Activated CD8-positive, alpha-beta memory T cell treated with anti-CD3 and anti-CD28 coated beads, Interleukin-2, amount 50 U/mL, for 48 hours (primary cell): ENCODE measurements around the gene PABPN1.

Experiments
- DNase-seq: peaks from one replicate; pipeline ENCODE4 v3.0.0-alpha.2; 2020

The PABPN1 gene

DNA sequence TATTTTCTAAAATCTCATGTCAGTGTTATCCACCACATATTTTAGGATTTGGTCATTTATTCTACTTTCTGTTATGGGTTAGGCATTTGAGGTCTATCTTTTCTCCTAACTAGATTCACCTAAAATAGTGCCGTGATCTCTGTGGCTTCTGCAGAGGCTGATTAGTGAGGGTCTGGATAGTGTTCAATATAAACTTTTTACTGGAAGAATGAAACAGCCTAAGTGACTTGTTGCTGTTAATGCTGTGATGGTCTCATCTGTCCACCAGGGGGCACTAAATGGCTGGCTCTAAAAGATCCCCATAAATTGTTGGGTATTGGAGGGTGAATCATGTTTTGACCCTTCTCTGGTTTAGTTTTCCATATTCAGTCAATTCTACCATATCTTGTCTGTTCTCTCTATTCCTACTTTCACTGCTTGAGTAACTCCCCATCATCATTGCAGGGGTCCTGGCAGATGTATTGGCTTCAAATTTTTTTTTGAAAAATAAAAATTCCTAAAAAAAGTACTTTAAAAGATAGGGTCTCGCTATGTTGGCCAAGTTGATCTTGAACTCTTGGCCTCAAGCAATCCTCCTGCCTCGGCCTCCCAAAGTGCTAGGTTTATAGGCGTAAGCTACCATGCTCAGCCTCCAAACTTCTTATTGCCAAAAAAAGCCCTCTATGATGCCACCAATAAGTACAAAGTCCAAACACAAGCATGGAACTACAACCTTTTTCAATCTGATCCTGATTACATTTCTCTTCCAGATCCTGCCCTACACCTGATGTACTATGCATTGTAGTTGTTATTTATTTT, 6.9 kb downstream of the PABPN1 start:
- peak; percentile 69 for DNase-seq

DNA sequence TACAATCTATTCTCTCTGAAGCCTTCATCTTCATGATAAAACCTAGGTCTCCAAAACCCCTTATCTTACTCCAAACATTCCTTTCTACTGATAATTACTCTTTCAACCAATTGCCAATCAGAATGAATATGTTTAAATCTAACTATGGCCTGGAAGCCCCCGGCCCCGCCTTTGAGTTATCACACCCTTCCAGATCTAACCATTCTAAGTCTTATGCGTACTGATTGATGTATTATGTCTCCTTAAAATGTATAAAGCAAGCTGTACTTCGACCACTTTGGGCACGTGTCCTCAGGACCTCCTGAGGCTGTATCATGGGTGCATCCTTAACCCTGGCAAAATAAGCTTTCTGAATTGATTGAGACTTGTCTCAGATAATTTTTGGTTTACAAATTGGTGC, 14.4 kb downstream of the PABPN1 start:
- DNase-seq, result no peak

DNA sequence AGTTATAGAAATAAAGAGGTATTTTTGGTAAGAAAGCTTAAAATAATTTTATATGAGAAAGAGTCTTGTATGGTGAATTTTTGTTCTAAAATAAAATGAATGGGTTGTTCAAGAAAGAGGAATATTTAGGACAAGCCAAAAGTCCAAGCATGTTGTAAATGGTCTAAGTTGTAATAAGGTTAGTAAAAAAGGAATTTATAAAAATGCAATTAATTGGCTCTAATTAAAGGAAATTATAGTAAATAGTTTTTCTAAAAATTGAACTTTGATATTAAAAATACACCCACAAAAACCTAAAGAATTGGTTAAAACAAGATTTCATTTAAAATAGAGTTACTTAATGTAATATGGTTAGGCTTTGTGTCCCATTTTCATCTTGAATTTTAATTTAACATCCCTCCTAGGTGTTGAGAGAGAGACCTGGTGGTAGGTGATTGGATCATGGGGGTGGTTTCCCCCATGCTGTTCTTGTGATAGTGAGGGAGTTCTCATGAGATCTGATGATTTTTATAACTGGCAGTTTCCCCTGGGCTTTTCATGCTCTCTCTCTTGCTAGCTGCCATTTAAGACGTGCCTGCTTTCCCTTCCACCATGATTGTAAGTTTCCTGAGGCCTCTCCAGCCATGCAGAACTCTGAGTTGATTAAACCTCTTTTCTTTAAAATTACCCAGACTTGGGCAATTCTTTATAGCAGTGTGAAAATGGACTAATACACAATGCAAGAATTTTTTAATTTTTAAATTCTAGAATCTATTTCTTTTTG, 18.4 kb downstream of the PABPN1 start:
- DNase-seq, result no peak

DNA sequence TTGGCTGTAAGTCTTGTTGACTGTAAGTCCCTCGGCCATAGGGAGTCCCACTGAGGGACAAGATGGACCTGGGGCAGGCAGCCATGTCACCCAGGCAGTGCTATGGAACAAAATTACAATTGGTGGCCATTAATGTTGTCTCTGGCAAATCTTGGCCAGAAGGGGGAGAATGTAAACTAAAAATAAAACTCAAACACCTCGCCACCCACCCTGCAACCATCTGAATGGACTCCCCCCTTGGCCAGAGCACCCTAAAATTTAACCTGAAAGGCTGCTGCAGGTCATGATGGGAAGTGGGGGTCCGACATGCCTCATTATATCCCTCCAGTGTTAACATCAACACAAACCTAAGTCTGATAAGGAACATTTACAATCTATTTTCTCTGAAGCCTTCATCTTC, 23.2 kb downstream of the PABPN1 start:
- no peak for DNase-seq

DNA sequence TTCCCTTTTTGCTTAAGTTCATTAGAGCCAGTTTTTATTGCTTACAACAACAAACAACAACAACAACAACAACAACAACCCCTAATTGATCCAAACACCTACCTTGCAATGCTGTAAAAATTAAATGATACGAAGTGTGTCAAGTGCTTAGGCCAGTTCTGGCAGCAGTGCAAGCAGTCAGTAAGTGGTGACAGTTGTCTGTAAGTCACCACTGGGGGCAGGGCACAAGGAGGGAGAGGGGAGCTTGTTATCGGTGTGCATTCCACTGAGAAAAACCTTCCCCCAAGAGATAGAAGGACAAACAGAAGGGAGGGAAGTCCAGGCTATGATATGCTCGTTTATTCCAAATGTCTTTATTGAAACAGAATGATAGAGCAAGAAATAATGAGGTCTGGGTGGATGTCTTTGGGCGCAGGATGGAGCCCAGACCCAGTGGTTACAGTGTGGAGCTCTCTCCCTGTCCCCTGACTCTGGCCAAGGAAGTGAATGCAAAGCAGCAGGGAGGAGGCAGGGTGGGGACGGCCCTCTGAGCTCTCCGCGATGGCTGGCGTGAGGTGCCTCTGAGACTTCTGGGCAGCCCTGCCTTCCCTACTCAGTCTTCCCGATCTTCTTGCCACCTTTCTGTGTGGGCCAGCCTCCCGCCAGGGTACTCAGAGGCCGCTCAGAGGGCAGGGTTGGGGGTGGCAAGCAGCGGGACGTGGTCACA, 24.9 kb downstream of the PABPN1 start:
- no peak for DNase-seq

DNA sequence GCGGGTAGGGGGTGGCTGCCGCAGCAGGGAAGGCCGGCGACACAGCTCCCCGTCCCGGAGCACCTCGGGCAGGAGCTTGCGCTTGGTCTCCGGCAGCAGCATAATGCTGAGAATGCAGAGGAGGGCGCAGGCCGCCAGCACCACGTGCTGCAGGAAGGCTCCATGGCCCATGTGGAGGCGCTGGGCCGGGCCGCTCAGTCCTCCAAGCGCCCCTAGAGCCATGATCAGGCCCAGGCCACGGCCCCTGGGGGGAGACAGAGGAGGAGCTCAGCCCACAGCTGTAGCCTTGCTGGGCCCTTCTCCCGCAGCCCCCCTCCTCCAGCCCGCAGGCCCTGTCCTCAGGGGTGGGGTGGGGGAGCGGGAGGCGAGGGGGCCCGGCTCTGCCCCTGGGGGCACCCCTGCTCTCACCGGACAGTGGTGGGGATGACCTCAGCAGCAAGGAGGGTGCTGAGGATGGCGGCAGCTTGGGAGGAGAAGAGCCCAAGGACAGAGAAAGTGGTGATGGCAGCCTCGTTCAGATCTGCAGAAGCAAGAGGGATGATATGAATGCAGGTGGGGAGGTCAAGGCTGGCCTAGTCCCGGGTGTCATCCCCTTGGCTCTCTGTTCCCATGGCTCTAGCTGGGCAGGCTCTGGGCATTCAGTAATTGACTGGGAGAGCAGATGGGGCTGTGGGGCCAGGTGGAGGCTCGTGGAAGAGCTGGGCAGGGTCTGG, 25.6 kb downstream of the PABPN1 start:
- no peak for DNase-seq

DNA sequence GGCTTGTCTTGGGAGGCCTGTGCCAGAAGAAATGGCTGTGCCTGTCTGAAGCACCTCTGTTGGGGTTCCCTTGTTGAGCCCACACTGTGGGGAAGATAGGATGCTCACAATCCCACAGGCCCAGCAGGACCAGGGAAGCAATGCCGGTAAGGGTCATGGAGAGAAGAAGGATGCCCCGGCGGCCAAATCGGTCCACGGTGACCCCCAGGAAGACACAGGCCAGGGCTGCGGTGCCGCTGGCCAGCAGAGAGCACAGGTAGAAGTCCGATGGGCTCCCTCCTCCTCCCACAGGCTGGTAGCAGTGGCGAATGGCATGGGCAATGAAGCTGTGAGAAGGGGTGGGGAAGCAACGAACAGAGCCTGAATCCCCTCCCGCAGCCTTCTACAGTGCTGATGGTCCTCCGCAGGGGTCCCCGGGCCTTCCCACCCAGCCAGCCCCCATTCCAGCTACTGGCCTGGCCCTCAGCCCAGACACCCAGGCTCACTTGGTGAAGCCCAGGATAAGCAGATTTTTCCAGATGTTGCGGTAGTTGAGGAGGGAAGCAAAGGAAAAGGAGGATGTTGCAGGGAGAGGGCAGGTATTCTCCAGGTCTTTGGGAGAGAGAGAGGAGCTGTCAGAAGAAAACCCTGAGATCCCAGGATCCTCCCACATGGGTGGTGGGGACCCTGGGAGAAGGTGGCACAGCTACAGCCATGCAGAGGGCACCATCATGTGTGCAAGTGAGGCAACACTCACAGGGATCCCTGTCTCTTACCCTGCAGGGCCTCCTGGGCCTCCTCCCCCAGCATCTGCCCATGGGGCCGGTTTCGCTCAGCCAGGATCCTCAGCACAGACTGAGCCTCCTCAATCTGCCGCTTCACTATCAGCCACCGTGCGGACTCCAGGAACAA, 26.4 kb downstream of the PABPN1 start:
- DNase-seq, result no peak

DNA sequence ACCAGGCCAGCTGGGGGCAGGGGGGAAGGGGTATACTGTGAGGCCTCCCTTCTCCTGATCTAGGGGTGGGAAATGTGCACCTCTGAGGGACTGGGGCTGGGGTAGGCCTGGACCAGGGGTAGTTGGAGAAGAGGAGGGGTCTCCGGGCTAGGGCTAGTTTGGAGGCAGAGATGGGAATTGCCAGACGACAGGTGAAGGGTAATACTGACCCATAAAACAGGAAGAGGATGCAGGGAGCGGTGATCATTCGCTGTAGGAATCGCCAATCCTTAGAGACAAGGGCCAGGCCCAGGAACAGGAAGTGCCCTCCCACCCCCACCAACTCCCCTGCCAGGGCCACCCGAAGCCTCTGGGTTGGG, 27.0 kb downstream of the PABPN1 start:
- no peak for DNase-seq

DNA sequence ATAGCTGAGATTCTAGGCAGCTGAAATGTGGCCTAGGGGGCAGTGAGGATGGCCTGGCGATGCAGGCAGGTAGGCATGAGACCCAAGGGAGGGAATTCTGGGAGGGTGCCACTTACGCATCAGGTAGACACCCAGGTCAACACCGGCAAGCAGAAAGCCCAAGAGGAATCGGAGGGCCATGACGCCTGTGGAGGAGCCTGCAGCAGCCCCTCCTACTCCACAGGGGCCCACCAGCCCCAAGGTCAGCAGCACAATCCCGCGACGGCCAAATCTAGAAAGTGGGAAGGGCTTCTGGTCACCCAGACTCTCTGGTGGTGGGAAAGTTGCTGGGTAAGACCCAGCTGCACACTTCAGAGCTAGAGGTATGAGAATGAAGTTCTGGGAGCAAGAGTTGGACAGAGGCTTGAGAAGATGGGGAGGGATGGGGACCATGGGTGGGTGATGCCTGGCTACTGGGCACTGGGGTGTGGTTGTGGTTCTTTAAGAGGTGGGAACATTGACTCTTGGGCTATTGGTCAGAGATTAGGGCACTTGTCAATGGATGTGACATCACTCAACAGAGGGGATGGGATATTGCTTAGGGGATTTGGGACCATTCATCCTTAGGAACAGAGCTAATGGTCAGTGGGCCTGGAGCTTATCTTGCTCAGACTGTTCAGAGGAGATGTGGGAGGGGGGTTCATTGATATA, 28.0 kb downstream of the PABPN1 start:
- DNase-seq, result no peak

DNA sequence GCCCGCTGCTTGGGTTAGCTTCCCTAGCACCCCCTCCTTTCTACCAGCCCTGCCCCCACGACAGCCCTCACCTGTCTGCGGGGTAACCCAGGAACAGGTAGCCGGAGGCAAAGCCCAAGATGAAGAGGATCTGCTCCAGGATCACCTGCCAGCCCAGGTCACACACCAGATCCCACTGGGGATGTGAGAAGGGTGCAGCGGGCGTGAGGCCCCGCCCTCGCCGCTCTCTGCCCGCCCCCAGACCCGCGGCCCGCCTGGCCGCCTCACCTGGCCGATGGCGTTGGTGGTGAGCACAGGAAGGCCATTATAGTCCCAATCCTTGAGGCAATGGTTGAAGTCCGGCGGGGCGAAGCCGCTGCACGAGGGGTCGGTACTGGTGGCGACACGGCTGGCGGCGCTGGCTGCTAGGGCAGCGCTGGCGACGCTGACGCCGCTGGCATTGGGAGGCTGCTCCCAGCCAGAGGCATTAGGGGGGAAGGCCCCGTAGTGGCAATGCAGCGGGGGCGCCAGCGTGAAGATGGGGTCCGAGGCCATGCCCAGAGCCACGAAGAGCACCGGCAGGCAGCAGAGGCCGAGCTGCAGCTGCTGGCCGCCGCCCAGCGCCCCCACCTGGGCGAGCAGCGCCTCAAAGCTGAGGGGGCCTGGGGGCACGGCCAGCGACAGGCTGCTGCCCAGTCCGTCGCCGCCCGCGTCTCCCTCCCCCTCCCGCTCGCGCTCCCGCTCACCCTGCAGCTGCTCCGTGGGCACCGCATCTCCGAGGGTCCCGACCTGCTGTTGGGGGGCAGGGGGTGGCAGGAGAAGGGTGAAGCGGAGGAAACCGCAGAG, 30.6 kb downstream of the PABPN1 start:
- DNase-seq, result no peak

DNA sequence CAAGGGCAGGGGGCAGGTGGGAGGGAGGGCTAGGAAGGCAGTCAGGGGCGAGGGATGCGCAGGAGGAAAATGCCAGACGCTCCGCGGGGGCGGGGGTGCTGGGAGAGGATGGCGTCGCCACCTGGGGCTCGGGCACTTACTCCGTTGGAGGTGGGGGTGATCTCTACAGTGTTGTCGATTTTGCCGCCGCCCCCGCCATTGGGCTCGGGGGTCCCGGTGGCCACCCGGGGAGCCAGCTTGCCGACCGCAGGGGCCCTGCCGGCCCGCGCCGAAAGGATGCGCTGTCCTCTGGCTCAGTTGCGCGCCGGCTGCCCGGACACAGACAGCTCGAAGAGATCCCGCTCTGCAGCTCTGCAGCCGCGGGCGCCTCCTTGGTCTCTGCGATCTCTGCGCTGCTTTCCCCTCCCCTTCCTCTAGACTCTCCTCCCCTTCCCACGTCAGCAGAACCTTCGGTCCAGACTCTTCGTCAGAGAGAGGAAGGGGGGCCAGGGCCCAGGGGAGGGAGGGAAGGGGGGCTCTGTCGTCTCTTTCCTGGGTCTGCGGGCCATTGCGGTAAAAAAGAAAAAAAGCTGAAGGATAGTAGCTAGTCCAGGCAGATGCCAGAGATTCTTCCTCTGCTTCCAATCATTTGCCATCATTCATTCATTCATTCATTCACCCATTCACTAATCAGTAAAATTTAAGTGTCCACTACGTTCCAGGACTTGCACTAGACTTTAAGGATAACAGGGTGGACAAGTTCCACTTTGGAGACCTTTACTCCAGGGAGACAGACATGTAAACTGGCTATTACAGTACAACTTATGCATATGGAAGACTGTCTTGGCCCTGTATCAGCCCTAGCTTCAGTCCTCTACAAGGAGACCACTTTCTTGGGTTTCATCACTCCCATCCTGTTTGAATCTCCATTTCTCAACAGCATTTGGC, 31.5 kb downstream of the PABPN1 start, which contains the start of gene SLC22A17:
TSS of gene SLC22A17 (minus strand) at position 382 of the 927 bp plus-strand sequence.
- peak; percentile 68 for DNase-seq

DNA sequence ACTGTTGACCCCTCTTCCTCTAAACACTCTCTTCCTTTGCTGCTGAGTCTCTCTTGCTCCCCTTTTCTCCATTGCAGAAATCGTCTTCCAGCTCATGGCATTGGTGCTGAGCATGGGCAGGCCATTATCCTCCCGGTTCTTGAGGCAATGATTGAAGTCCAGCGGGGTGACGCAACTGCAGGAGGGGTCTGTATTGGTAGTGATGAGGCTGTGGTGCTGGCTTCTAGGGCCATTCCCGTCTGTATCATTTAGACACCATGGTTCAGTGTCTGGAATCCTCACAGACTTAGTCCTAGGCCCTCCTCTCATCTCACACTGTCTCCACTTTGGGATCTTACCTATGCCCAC, 32.1 kb downstream of the PABPN1 start:
- no peak for DNase-seq

DNA sequence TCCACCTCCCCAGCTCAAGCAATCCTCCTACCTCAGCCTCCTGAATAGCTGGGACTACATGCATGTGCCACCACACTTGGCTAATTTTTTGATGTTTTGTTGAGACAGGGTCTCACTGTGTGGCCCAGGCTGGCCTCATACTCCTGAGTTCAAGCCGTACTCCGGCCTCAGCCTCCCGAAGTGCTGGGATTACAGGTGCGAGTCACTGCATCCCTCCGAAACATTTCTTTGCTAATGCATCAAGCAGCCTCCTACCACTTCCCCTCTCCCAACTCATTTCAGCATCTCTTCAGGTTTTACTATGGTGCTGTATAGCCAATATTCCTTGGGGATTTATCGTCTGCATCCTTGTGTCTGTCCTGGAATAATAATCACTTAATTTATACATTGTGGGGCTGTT, 33.7 kb downstream of the PABPN1 start:
- no peak for DNase-seq

DNA sequence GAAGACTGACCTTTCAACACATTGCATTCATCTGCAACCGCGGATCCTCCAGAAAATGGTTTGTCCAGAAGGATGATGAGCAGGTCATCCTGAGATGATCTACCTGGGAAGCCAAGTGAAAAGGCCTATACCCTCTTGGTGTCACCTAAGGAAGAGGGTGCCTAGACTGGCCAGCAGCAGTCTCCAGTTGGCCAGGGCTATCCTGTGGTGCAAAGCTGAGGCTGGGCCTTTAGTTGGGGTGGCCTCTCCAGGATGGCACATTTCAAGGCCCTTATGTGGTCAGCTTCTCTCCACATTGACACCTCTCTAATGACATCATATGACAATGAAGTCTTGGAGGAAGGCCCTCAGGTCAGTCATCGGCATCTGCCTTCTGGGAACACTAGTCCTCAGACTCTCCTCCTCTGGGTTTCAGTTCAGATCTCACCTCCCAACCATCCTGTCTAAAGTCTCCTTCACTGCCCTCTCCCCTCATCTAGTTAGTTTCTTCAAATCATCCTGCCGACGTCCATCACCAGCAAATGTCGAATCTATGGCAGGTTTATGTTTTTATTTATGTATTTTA, 34.7 kb downstream of the PABPN1 start:
- no peak for DNase-seq

DNA sequence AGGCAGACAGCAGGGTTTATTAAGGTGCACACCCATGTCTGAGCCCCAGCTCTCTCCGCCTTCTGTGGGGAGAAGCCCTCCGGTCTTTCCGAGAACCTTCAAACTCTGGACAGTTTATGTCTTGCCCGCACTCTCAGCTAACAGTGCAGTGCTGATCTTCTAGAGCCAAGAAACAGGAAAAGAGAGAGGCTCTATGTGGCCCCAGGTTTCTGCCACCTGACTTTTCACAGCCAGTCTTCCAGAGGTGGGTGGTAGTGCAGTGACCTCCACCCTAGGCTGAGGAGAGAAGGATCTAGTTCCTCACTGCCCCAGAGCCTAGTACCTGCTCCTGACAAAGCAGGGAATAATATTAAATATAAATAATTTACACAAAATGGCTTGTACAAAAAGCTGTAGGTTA, 35.4 kb downstream of the PABPN1 start:
- DNase-seq, result peak; percentile 30

DNA sequence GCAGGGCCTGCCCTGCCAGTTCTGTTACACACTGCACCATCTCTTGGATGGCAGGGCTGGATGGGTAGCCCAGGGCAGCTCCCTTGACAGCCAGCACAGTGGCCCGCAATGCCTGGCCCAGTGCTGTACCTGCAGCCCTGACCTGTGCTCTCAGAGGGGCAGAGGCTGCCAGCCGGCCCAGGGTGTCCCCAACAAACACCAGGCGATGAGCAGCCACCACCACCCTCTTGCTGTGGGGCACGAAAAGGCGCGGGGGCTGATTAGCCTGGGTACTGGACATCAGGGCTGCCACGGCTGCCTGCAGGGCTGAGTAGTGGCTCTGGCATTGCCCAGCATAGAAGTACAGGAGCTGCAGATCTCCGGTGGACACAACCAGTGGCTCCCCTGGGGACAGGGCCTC, 36.0 kb downstream of the PABPN1 start:
- DNase-seq, result peak; percentile 47

DNA sequence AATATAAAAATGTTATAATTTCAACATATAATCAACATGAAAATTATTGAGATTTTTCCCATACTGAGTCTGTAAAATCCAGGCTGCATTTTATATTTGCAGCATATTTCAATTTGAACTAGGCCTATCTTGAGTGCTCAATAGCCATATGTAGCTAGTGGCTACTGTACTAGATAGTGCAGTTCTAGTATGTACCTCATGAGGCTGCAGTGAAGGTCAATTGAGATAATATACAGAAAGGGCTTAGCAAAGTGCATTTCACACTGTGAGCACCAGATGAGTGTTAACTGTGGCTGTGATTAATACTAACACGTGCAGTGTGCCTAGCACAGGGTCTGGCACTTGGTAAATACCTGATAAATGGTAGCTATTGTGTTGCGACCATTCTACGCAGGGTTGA, 36.8 kb downstream of the PABPN1 start:
- DNase-seq, result no peak

DNA sequence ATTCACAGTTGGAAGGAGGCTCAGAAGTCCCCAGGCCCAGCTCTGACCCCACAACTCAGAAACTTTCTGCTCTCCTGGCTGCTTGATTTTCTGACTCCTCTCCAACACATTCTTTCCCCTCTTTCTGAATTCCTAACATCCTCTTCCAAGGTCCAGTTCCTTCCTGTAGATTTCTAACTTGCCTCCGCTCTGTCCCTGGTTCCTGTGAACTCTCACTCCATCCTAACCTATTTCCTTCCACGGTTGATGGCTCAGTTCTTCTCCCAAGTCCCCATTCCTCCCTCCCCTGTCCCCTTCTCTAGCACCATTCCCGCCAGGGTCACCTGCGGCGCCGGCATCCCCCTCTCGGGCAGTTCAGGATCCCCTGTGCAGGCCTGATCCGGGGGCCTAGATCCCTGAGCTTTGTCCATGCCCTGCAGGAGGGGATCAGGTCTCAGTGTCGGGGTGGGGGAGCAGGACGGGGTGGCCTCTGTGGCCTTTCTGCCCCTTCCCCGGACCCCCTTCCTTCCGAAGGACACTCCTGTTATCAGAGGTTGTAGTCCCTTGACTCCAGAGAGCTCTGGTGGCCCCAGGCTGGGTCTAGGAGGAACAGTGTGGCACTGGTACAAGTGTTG, 37.4 kb downstream of the PABPN1 start:
- DNase-seq, result no peak

DNA sequence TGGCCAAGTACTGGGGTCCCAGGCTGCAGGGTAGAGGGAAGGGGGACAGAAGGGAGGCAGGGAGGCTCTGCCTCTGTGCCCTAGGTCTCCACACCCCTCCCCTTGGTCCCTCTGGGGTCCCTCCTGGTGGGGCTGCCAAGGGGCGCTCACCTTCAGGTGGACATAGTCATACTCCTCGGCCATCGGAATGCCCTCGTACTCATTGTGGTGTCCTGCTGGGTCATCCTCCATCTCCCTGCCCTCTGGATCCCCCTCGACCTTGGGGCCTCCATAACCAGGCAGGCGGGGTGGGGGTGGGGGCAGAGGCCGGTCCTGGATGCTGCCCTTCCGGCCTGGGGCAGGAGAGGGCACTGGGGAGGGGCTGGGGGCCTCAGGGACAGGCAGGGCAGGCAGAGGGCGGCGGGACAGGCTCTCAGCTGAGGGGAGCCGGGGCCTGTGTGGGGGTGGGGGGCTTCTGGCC, 37.9 kb downstream of the PABPN1 start:
- peak; percentile 45 for DNase-seq
